ENCODE measurements around the gene ARAF.
A peak's percentile ranks its signal among the peaks of the same experiment; 100 is the strongest.
"Not testable (repeated sequence)": the region's sequence is repeated elsewhere in the genome, so short reads cannot be mapped to it uniquely, and the experiment has no call there.

ARAF gene

DNA sequence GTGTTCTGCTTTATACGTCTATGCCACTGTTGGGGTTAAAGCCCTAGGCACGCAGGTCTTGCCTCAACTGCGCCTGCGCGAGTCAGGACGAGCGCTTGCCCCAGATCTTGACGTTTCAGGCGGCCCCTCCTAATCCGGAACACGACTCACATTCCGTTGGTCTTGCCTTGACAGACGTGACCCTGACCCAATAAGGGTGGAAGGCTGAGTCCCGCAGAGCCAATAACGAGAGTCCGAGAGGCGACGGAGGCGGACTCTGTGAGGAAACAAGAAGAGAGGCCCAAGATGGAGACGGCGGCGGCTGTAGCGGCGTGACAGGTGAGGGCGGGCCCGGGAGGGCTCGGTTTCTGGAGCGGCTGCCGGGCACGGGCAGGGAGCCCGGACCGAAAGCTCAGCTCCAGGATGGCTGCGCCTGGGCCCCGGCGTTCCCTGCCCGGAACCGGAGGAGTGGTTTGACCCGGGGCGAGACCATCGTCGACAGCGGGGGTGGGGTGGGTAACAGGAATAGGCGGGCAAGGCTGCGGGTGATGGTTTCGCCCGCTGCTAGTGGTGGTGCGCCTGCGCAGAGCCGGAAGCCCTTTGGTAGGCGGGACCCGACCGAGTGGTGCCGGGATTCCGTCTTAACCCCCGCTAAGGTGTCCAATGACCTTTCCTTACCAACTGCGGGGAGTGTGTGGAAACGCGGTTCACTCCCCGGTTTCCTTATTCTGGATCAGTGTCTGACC lies at the start of gene ARAF:
TSS of gene ARAF (plus strand) at position 272 of the 725 bp plus-strand sequence. CDS start 1,763 bp downstream, outside the sequence.
- DNase-seq (ENCODE audit: low read depth): peak; percentile 95

DNA sequence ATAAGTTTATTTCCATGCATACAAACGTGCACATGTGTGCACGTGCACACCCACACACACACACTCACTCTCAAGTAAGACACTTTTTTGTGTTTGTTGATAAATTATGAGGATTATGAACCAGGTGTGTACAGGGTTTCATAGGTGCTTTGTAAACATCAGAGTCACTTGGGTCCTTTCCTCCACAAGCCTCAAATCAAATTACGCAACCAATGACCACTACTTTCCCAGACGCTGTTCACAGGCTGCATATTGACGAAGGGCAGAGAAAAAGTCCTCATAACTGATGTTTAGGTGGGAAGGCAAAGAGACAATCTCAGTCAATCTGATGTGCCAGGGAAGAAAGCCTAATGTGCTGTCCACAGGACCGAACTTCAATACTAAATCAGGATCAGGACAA lies 48.6 kb upstream of the ARAF start:
- not testable (repeated sequence) for DNase-seq (ENCODE audit: low read depth)

DNA sequence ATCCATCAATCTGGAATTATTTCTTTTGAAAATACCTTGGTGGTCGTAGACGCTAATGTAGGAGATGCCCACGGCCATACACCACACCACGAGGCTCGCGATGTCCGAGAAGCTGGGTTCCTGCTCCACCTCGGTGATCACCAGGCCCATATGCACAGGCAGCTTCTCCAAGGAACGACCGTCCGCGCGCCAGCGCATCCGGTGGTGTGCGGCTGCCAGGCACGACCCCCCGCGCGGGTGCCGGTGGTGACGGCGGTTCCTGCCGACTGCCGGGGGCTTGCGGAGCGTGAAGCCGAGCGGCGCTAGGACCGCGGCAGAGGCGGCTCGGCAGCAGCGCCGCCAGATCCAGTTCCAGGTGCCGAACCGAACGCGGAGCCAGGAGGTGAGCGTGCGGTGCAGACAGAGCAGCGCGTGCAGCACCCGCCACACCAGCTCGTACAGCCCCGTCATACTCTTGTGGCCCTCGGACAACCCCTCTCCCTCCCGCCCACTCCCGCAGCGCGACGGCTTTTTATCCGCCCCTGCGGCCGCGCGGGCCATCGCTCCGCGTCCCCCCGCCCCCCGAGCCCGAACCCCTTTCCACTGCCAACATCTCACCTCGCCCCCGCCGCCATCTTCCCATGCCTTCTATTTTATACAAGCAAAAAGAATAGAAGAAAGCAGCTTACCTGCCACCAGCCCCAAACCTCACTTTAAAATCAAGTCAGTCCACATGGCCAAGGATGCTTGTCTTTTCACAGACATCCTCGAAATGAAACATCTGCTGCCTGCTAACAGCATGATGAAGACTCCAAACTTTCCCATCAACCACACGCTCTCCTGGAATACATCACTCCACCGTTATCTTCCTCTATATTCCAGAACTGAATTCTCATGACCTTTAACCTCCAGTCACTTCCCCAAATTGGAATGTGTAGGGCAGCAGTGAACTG lies 47.7 kb upstream of the ARAF start:
- not testable (repeated sequence) for DNase-seq (ENCODE audit: low read depth)

DNA sequence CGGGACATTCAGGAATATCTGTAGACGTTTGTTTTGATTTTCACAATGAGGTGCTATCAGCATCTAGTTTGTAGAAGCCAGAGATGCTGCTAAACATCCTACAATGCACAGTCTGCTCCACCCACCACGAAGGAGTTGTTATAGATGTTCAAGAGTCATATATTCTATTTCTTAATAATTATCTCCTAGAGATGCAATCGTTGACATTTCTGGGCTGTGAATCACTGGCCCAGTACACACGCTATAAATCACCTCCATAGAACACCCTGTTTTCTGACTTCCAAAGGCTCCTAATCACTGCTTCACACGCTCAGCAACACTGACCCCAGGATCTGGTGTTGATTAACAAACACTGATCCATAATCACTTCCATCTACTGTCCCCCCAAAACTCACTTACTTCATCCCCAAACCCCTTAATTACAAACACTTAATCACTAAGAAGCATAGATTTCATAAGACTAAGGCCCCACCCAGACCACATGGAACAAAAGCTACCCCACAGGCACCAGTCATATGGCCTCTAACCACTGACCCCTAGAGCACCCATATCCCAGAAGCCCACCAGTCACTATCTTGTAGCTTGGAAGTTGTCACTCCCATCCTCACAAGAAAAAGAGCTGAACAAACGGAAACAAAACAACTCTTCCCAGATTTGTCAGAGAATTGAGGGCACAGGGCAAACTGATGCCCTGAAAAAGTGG lies 46.3 kb upstream of the ARAF start:
- DNase-seq (ENCODE audit: low read depth): no peak

DNA sequence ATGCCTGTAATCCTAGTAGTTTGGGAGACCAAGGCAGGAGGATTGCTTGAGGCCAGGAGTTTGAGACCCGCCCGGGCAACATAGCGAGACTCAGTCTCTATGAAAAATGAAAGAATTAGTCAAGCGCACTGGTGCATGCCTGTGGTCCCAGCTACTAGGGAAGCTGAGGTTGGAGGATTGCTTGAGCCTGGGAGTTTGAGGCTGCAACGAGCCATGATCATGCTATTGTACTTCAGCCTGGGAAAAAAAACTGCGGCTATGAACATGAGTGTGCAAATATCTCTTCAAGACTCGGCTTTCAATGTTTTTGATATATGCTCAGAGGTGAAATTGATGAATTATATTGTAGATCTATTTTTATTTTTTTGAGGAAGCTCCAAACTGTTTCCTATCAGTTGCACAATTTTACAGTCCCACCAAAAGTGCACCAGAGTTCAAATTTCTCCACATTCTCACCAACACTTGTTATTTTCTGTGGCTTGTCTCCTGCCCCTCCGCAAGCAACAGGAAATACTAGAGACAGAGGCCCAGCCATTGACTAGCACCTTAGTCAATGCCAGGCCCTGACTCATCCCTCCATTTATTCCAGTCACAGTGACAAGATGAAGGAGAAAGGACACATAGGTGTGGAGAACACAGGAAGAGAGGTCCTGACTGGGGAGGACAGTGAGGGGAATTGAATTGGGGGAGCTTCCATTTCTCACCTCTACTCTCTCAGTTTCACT lies 44.9 kb upstream of the ARAF start:
- DNase-seq (ENCODE audit: low read depth): no peak

DNA sequence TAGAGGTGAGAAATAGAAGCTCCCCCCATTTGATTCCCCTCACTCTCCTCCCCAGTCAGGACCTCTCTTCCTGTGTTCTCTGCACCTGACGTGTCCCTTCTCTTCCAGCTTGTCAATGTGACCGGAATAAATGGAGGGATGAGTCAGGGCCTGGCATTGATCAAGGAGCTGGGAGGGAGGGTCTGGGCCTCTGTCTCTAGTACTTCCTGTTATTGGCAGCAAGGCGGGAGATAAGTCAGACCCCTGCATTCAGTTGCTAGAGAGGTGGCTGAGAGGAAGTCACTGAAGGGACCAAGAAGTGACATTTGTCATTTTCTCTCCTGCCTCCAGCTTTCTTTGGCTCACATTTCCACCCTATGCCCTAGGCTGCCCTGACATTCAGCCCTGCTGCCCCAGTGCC lies 42.9 kb upstream of the ARAF start:
- no peak for DNase-seq (ENCODE audit: low read depth)

DNA sequence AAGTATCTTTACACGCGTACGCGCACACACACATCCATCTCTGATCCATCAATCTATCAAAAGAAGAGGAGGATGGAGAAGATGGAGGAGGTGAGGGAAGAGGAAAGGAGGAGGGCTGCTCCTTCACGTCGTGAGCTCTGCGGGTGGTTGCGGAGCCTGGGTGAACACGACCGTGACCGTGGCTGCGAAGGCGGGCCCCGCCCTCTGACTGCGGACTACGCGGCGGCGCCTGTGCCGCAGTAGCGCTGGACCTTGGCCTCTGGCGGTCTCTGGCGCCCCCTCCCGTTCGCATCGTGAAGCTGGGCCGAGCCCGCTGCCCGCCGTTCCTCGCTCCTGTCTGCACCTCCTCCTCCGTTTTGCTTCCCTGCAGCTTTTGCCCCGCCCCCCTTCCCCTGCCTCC lies 37.7 kb upstream of the ARAF start:
- DNase-seq (ENCODE audit: low read depth): no peak

DNA sequence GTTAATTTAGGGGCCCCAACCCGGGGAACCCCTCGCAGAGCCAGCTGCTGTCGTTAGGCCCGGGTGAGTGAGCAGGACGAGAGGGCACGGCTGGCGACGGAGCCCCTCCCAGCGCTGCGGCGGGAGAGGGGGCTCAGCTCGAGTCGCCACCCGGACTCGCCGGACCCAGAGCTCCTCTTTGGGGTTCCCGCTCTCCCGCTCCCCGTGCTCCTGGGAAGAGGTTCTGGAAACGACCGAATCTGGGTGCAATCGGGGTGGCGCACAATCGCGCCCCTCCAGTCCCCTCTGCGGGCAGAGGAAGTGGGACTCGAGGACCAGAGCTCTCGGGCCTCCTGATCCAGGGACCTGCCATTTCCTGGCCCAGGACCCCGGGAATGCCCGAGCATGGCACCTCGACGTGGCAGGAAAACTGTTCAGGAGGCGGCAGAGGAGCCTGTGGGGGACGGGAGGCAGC lies 37.3 kb upstream of the ARAF start:
- DNase-seq (ENCODE audit: low read depth): no peak

DNA sequence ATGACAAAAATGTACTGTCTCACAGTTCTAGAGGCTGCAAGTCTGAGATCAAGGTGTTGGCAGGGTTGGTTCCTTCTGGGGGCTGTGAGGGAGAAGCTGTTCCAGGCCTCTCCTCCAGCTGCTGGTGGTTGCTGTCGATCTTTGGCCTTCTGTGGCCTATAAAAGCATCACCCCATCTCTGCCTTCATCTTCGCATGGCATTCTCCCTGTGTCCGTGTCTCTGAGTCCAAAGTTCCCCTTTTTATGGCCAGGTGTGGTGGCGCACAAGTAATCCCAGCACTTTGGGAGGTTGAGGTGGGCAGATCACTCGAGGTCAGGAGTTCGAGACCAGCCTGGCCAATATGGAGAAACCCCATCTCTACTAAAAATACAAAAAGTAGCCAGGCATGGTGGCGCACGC lies 31.5 kb upstream of the ARAF start:
- no peak for DNase-seq (ENCODE audit: low read depth)

DNA sequence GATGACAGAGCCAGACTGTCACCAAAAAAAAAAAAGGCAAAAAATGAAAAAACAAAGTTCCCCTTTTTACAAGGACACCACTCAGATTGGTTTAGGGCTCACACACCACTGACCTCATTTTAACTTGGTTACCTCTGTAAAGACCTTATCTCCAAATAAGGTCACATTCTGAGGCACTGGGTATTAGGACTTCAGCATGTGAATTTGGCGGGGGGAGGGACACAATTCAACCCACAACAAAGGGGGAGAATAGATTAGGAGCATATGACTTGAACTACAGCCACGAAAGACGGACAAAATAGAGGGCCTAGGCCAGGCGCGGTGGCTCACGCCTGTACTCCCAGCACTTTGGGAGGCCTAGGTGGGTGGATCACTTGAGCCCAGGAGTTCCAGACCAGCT lies 31.0 kb upstream of the ARAF start:
- DNase-seq (ENCODE audit: low read depth): no peak

DNA sequence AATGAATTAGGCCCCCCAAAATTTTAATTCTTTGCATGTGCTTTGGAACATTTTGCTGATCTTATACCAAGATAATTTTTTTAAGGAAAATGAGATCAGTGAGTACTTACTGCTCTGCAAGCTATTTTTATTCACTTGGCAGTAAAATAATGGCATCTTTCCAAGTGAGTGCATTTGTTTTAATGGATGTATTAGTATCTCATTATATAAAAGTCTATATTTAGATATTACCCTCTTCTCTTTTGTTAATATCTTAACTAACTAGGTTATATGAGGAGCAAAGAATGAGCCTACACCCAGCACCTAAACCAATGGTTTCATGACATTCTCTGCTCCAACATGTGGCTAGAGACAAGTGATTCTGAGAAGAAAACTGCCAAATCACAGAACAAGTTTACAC lies 21.1 kb upstream of the ARAF start:
- DNase-seq (ENCODE audit: low read depth): no peak

DNA sequence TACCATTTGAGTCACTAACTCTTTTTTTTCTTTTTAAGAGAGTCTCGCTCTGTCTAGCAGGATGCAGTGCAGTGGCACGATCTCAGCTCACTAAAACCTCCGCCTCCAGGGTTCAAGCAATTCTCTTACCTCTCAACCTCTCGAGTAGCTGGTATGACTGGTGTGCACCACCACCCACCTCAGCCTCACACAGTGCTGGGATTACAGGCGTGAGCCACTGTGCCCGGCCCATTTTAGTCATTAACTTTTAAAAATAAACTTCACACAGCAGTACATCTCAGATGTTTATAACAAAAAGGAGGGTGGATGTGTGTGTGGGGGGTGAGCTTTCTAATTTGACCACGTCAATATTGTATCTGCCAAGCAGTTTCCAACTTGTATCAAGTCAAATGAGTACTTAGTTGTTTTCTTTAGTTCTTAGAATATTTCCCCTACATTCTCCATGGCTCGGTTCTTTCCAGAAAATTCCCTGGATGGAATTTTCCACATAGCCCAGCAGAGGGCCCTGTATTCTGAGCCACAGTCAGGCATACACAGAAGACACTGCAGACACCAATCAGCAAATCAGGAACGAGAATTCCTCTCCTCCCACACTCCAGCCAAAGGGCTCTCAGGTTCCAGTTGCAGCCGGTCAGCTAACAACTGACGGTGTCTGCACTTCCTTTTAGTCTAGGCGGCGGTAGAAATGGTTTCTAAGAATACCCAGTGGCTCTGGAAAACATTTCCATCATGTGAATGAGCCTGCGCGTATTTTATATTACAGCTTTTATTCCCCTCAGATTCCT lies 20.1 kb upstream of the ARAF start:
- peak; percentile 72 for DNase-seq (ENCODE audit: low read depth)

DNA sequence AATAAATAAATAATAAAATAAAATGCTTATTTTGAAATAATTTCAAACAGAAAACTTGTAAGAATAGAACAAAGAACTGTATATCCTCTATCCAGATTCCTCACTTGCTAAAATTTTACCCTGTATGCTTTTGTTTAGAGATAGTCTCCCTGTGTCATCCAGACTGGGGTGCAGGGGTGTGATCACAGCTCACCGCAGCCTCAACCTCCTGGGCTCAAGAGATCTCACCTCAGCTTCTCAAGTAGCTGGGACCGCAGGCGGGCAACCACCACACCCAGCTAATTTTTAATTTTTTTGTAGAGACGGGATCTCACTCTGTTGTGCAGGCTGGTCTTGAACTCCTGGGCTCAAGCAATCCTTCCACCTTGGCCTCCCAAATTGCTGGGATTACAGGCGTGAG lies 17.5 kb upstream of the ARAF start:
- no peak for DNase-seq (ENCODE audit: low read depth)

DNA sequence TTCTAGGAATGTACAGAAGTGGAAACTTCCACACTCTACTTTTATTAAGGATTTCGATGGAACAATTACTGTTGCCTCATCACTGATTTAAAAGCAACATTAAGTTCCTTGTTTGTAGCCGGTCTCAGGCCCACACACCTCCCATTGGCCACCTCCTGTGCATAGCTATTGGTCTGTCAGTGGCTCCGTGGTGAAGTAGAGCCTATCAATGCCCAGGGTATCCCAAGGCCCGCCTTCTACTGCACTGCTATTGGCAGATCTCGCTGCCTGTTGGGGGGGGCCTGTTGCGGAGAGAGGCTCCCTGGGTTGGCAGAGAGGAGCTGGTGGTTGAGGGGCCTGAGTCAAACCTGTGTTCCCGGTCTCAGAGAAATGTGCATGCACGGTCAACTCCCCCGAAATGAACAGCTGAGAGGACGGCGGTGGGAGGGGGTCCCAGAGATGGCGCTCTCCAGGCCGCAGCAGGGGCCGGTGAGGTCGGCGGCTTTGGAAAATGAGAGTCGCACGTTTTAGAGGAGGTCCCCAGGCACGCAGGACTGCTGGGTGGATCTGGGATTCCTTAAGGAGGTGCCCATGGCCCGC lies 4.9 kb upstream of the ARAF start:
- peak; percentile 73 for DNase-seq (ENCODE audit: low read depth)

DNA sequence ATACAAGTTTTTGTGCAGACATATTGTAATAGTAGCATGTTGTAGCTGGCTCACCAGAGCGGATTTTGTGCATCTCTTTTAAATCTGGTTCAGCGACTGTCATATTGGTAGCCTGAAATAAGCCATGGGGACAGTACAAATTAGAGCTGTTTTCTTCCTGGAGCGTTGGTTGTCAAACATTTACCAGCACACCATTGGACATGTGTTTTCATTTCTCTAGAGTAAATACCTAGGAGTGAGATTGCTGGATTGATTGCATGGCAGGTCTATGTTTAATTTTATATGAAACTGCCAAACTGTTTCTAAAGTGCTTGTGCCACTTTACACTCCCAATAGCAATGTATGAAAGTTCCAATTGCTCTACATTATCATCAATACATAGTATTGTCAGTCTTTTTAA lies 2.6 kb upstream of the ARAF start:
- DNase-seq (ENCODE audit: low read depth): no peak

DNA sequence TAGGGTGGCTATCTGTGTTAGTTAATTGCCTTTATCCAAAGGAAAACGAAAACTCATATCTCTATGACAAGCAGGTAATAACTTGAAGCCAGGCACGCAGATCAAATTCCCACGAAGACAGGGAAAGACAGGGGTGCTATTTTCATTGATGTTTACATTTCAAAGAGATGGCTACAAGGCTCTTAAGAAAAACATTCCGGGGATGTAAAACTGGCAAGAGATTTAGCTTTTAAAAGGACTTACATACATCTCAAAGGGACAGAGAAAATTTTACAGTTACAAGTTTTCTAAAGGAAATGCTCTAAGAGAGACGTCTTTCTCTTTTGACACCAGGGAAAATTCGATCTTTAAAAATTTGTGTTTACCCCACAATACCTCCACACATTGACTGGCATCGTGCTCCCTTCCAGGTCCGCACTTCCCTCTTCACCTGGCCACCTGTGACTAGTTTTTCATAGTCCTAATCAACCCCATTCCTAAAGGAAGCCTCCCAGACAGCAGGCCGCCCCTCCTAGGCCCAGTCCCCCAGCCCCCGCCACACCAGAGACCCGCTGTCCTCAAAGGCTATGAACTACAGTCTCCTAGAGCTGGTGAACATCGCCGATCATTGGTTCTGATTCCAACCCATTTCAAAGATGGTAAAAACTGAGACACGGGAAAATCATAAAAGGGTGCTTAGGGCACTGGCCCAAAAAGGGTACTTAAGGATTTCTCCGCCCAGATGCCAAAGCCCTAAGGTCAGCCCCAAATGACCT lies 649 bp upstream of the ARAF start:
- DNase-seq (ENCODE audit: low read depth): no peak

DNA sequence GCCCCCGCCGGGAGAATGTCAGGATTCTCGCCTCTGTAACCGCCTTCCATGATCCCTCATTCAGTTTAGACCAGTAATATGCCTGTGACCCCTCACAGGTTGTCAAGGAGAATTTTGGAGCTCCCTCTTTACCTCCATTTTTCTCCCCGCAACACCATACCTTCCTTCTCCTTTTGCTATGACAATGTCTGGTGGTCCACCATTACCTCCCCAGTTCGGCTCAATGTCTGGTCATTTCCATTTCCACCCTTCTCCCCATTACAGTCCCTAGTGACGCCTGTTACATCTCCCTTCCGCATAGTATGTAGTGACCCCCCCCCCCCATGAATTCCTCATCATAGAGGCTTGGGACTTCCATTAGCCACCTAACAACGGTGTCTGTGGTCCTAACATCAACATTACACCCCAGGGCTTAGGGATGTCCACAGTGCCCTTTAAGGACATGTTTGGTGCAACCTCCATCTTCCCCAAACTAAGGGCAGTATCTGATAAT lies 700 bp downstream of the ARAF start:
- DNase-seq (ENCODE audit: low read depth): no peak

DNA sequence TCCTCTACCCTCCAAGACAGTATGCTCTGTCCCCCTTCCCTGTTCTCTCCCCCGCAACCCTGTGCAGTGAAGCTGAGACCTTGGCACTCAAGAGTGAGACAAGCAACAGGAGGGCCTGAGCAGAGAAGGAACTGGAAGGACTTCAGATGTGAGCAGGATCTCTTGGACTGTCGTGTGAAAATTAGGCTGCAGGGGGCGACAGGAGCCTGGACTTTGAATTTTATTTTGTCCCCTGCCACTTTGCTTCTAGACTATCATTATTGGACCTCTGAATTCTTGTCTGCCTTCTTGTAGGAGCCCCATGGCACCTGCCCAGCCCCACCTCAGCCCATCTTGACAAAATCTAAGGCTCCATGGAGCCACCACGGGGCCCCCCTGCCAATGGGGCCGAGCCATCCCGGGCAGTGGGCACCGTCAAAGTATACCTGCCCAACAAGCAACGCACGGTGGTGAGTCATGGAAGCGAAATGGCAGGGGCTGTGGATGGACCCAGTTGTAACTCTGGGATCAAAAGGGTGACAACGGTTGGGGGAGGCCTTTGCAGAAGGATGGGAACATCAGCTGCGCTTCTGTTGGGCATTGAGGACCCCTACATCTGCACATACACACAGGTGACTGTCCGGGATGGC lies 1.7 kb downstream of the ARAF start:
- DNase-seq (ENCODE audit: low read depth): no peak

DNA sequence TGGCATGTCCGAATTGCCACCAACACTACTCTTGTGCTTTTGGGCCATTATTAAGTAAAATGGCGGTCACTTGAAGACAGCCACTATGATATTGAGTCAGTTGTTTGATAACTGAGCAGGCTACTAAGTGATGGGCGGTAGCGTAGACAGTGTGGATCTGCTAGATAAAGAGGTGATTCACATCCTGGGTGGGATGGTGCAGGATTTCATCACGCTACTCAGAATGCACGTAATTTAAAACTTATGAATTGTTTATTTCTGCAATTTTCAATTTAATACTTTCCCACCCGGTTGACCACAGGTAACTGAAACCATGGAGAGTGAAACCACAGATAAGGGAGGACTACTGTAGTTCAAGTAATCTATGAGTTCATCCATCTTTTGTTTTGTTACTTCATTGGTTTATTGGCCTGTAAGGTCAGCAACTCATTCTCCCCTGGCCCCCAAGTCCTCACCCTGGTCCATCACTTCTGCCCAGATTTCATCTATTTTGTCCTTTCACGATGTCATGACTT lies 2.9 kb downstream of the ARAF start:
- no peak for DNase-seq (ENCODE audit: low read depth)
